Endothelial cell of umbilical vein (primary cell): ENCODE data around the gene CBLC. TPM values are rescaled to one million over a fixed set of nuclear protein-coding genes. Genes with fewer than 3 reads are reported as not detected.

ENCODE experiments used
- BruUV-seq: library from RNA; stranded (reverse); fragments of 400-500 nt; replicated peaks from 2 replicates; lab custom pipeline; 2021; lab: Mats Ljungman, UMichigan
- CTCF ChIA-PET: fragments of 300-600, 350-600 bp; sonication (Branson Sonifier 250); formaldehyde crosslinking; loops from one replicate; lab custom pipeline; 2021; ENCODE audit warnings: antibody characterized with exemption, inconsistent platforms; lab: Charles Lee
- POLR2A ChIA-PET: fragments of 300-600, 350-600 bp; sonication (Branson Sonifier 250); formaldehyde crosslinking; loops from one replicate; lab custom pipeline; 2021; ENCODE audit warnings: antibody characterized with exemption, inconsistent platforms; lab: Charles Lee
- DNase-seq: peaks from one replicate; pipeline ENCODE4 v3.0.0-alpha.2; 2011; ENCODE audit warnings: low read depth, low spot score
- FAIRE-seq: peaks from 2 replicates; lab custom pipeline; 2011; peaks lifted over from hg19 to GRCh38; lab: Jason Lieb, UNC
- H2AFZ ChIP-seq: 2 replicates; pipeline ENCODE4 v1.6.0; 2012; ENCODE audit warnings: low read depth, low read length, control low read depth, inconsistent platforms
- H3K27ac ChIP-seq: 2 replicates; pipeline ENCODE4 v1.5.1; 2011; ENCODE audit warnings: low read depth, mild to moderate bottlenecking, control low read depth, low read length, moderate library complexity; ENCODE audit not compliant: insufficient read depth
- H3K27me3 ChIP-seq, 2 experiments: 2 replicates each; pipeline versions ENCODE4 v1.6.0 to v1.6.1; 2011; ENCODE audit warnings: low read length in 2 of 2, mixed read lengths in 1 of 2; ENCODE audit not compliant: control insufficient read depth in 2 of 2, insufficient read depth in 2 of 2
- H3K36me3 ChIP-seq, 2 experiments: 2 replicates in 1 of 2; 3 replicates in 1 of 2; pipeline ENCODE4 v1.5.1; 2011; ENCODE audit warnings: low read length in 2 of 2, mild to moderate bottlenecking in 1 of 2, moderate library complexity in 1 of 2; ENCODE audit not compliant: control insufficient read depth in 2 of 2, insufficient read depth in 2 of 2; ENCODE audit errors: extremely low read depth in 1 of 2
- H3K4me1 ChIP-seq: 3 replicates; pipeline ENCODE4 v1.5.1; 2011; ENCODE audit warnings: mild to moderate bottlenecking, low read length; ENCODE audit not compliant: control insufficient read depth, insufficient read depth; ENCODE audit errors: extremely low read depth
- H3K4me2 ChIP-seq: 2 replicates; pipeline ENCODE4 v1.6.1; 2011; ENCODE audit warnings: low read length, control low read depth, mixed read lengths; ENCODE audit not compliant: insufficient read depth
- H3K4me3 ChIP-seq, 3 experiments: fragments of 200-600 bp in 1 of 3; sonication (generic), shearing (Covaris generic) in 1 of 3; replicated peaks in 1 of 3; 2 replicates each; pipeline ENCODE4 v1.5.1; 2011 to 2016; ENCODE audit warnings: control low read depth in 3 of 3, low read length in 3 of 3, mild to moderate bottlenecking in 2 of 3, inconsistent platforms in 1 of 3, low read depth in 1 of 3, moderate library complexity in 1 of 3; ENCODE audit not compliant: insufficient read depth in 1 of 3
- H3K79me2 ChIP-seq: 2 replicates; pipeline ENCODE4 v1.6.0; 2012; ENCODE audit warnings: low read length, inconsistent platforms; ENCODE audit not compliant: control insufficient read depth, insufficient read depth
- H3K9ac ChIP-seq: replicated peaks from 2 replicates; pipeline ENCODE3; 2011; ENCODE audit warnings: low read length, control low read depth; ENCODE audit not compliant: insufficient read depth; ENCODE audit errors: extremely low read depth
- H3K9me1 ChIP-seq: replicated peaks from 3 replicates; pipeline ENCODE4 v1.6.0; 2011; ENCODE audit warnings: mild to moderate bottlenecking, low read length; ENCODE audit not compliant: control insufficient read depth, insufficient read depth; ENCODE audit errors: extremely low read depth
- H3K9me3 ChIP-seq: replicated peaks from 2 replicates; pipeline ENCODE4 v1.5.1; 2012; ENCODE audit warnings: low read length, inconsistent platforms; ENCODE audit not compliant: control insufficient read depth, insufficient read depth
- H4K20me1 ChIP-seq: replicated peaks from 2 replicates; pipeline ENCODE3; 2011; ENCODE audit warnings: mild to moderate bottlenecking, low read length; ENCODE audit not compliant: control insufficient read depth, insufficient read depth; ENCODE audit errors: extremely low read depth
- CTCF ChIP-seq, 2 donors: IDR thresholded peaks; 1 replicate in 1 of 2; 2 replicates in 1 of 2; pipeline ENCODE4 v1.5.1; 2011; ENCODE audit warnings: low read length in 2 of 2, mild to moderate bottlenecking in 2 of 2, moderate library complexity in 2 of 2, control low read depth in 1 of 2, inconsistent platforms in 1 of 2, low read depth in 1 of 2; ENCODE audit not compliant: insufficient read depth in 1 of 2; ENCODE audit errors: extremely low read depth in 1 of 2
- EZH2 ChIP-seq: IDR thresholded peaks from 2 replicates; pipeline ENCODE4 v1.6.1; 2012; ENCODE audit warnings: borderline replicate concordance, low read depth, mild to moderate bottlenecking, moderate library complexity, low read length, inconsistent platforms; ENCODE audit not compliant: severe bottlenecking
- FOS ChIP-seq: IDR thresholded peaks from 2 replicates; pipeline ENCODE4 v1.6.1; 2011; ENCODE audit warnings: mild to moderate bottlenecking, low read length, moderate library complexity, borderline replicate concordance; ENCODE audit not compliant: insufficient read depth
- GATA2 ChIP-seq: IDR thresholded peaks from 2 replicates; pipeline ENCODE4 v1.7.0; 2011; ENCODE audit warnings: low read depth, mild to moderate bottlenecking, moderate library complexity, mixed read lengths, low read length; ENCODE audit not compliant: insufficient read length, insufficient read depth
- JUN ChIP-seq: IDR thresholded peaks from 2 replicates; pipeline ENCODE4 v1.6.1; 2011; ENCODE audit warnings: borderline replicate concordance, low read depth; ENCODE audit not compliant: insufficient read length, insufficient read depth
- MAX ChIP-seq: IDR thresholded peaks from 2 replicates; pipeline ENCODE4 v1.6.1; 2011; ENCODE audit not compliant: insufficient read depth, insufficient read length
- MYC ChIP-seq: IDR thresholded peaks from one replicate; pipeline ENCODE4 v1.6.1; 2011; ENCODE audit warnings: mild to moderate bottlenecking, low read depth, low read length
- POLR2A ChIP-seq: IDR thresholded peaks from 2 replicates; pipeline ENCODE4 v1.6.1; 2012; ENCODE audit warnings: low read depth, mild to moderate bottlenecking, control low read depth, low read length
- POLR2AphosphoS5 ChIP-seq: IDR thresholded peaks from 2 replicates; pipeline ENCODE4 v1.6.1; 2012; ENCODE audit warnings: low read depth, mild to moderate bottlenecking, control low read depth, low read length, moderate library complexity; ENCODE audit not compliant: insufficient read depth
- dilution Hi-C: fragments of 300-500 bp; cut with MboI; formaldehyde crosslinking; loops from one replicate; pipeline ENCODE4 v1.15.0; 2019; ENCODE audit warnings: low sequenced_read_pairs; ENCODE audit not compliant: extremely low pct_ligation_motif_present
- intact Hi-C: fragments of 100-400 bp; cut with micrococcal nuclease; formaldehyde crosslinking; loops from one replicate; pipeline ENCODE4 v1.10.0; 2022
- polyA plus RNA-seq, 4 experiments: library from polyadenylated mRNA; depleted of rRNA in 3 of 4; stranded (reverse) in 3 of 4; unstranded in 1 of 4; fragments of >200 nt; gene quantifications; 2 replicates each; pipeline versions ENCODE4 v1.2.1 to v1.2.3, GENCODE V29; 2011 to 2012; ENCODE audit warnings: missing spikeins in 1 of 4
- total RNA-seq: library from RNA; stranded (reverse); gene quantifications from 2 replicates; pipeline ENCODE4 v1.2.3, GENCODE V29; 2021

Gene CBLC
- total and polyA plus RNA-seq, 2 donors (not counting 3 experiments of a cell fraction or from before 2014, with no cell fraction given): 0.04 TPM; not detected in 1

- ChIA-PET POLR2A (no interaction called here), CTCF (interaction anchor here (0.8 to 3.1 kb wide), 3 partner anchors 56 to 187 kb away, joined by 3 to 12 read pairs (median 5); no protein-coding TSS in a partner anchor)
- no peak for FAIRE-seq
- no peaks in the 10 kb centered on the region for H4K20me1 ChIP-seq
- no peak overlapping the region for H3K4me3 ChIP-seq
- peaks cover 6% of the 10 kb centered on the region for H3K4me1 ChIP-seq
- no peaks in the 10 kb centered on the region for H3K9me1 ChIP-seq
- no peaks in the 10 kb centered on the region for H3K79me2 ChIP-seq
- H3K27ac ChIP-seq: no peak overlapping the region
- TF ChIP-seq JUN (no peak), POLR2AphosphoS5 (no peak), CTCF (IDR thresholded peaks at IDR 0.05; ENCODE audit: extremely low read depth in 1 of 2, insufficient read depth in 1 of 2, low read depth in 1 of 2, low read length in 2 of 2) (no peak), GATA2 (no peak), MAX (no peak), MYC (no peak), EZH2 (no peak), FOS (no peak), POLR2A (no peak)
- H3K9me3 ChIP-seq: no peaks in the 10 kb centered on the region
- H3K4me2 ChIP-seq: no peak overlapping the region
- H2AFZ ChIP-seq: no peak overlapping the region
- BruUV-seq: no TSS peak
- DNase-seq: no peak
- H3K27me3 ChIP-seq: no peaks in the 10 kb centered on the region
- no peak overlapping the region for H3K9ac ChIP-seq
- H3K36me3 ChIP-seq: no peaks in the 10 kb centered on the region
- dilution Hi-C loops (no loop called here), intact Hi-C loops (no loop called here)
Measured at GRCh38 chr19:44840811-44841210, 63.1 kb downstream of the CBLC start.
